22Rv1 (cell line): ENCODE results near the gene SARS1.

Source experiments
- H3K27ac ChIP-seq: fragments of 450-650 bp; 2 replicates; pipeline ENCODE4 v1.5.1; 2017
- CTCF ChIP-seq: fragments of 450-650 bp; IDR thresholded peaks from 2 replicates; pipeline ENCODE4 v1.5.1; 2017; ENCODE audit warnings: mild to moderate bottlenecking
- ZFX ChIP-seq: fragments of 450-650 bp; IDR thresholded peaks from 2 replicates; pipeline ENCODE4 v1.6.1; 2017; ENCODE audit warnings: antibody characterized with exemption, borderline replicate concordance

The SARS1 gene

DNA sequence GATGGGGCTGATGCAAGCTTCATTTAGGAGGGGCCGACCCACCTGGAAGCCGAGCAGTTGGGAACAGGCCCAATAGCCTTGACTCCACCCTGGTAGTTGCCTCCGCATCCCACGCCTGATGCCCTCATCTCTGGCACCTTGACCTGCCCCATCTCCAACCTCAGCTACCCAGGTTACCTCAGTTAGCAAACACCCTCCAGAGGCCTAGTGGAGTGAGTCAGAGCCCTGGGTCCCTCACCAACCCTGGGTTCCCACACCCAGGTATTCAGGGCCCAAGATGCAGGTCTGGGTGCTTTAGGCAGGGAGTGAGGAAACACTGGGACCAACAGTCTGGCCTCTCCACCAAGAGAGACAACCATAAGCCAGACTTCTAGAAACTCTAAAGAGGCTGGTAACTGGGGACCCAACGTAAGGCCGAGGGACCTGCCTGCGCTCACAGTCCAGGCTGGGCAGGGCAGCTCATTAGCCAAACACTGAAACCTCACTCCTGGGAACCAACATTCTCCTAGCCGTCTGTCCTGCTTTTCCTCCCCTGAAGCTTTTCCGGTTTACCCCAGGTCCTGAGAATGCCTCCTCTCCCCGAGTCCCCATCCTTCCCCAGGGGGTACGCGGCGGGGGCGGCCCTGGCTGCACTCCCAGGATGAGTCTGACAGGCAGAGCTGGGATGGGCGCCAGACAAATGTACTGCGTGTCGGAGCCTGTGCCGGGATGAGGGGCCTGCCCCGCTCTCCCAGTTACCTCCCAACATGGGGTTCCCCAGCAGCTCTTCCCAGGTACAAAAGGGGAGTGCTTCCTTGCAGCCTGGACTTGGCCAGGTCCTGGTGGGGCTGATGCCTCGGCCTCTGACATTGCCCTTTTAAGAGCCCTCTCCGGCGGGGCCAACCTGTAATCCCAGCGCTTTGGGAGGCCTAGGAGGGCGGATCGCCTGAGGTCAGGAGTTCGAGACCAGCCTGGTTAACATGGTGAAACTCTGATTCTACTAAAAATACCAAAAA is 26.7 kb downstream of the SARS1 start:
- TF ChIP-seq ZFX = no peak
- H3K27ac ChIP-seq = peak overlapping the region; percentile 60

DNA sequence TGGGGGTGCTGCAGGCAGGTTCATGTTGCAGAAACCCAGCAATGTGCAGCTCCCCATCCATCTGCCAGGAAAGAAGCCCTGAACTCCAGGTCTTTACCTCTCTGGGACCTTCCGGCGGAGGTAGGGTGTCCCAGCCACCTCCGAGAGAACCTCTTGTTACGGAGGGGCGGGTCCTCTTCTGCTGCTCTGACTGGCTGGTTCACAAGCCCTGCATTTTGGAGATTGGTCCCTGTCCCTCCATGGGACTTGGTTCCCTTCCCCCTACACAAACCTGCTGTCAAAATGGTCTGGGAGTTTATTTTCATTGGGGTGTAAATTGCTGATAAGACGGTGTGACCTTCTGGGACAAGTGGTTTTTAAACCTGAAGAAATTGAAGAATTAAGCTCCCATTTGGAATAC is 27.6 kb downstream of the SARS1 start:
- no peak overlapping the region for H3K27ac ChIP-seq
- TF ChIP-seq ZFX (no peak), CTCF (no peak)

- TF ChIP-seq ZFX (no peak), CTCF (no peak)
- no peak overlapping the region for H3K27ac ChIP-seq
These were observed 28.2 kb downstream of the SARS1 start for GRCh38 chr1:109241841-109242345.

GRCh38 chr1:109242387-109242786 is 28.7 kb downstream of the SARS1 start:
- TF ChIP-seq ZFX (no peak), CTCF (no peak)
- no peak overlapping the region for H3K27ac ChIP-seq

GRCh38 chr1:109243221-109243620 is 29.5 kb downstream of the SARS1 start:
- no peak overlapping the region for H3K27ac ChIP-seq
- TF ChIP-seq ZFX (no peak), CTCF (no peak)

DNA sequence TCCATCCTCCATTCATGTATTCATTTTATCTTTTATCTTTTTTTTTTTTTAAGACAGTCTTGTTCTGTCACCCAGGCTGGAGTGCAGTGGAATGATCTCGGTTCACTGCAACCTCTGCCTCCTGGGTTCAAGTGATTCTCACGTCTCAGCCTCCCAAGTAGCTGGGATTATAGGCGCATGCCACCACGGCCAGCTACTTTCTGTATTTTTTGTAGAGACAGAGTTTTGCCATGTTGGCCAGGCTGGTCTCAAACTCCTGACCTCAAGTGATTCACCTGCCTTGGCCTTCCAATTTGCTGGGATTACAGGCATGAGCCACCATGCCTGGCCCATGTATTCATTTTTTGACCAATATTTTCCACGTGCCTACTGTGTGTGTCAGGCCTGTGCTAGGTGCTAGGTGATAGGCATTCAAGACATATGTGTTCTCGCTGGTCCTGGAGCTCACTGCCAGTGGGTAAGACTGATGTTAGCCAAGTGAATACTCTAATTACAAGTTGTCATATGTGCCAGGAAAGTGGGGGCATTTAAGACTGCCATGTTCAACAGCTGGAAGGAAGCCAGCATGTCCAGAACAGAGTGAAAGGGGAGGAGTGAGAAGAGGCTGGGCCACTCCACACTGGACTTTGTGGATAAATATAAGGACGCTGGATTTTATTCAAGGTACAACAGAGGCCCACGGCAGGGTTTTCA is 30.3 kb downstream of the SARS1 start:
- TF ChIP-seq CTCF (no peak), ZFX (no peak)

GRCh38 chr1:109246141-109246551 is 32.4 kb downstream of the SARS1 start:
- H3K27ac ChIP-seq = no peak overlapping the region
- no peak for TF ChIP-seq CTCF
- TF ChIP-seq ZFX = no peak

More for the DNA sequence above, 30.3 kb downstream of the SARS1 start:
- H3K27ac ChIP-seq = no peak overlapping the region
